Measurements from ENCODE around the gene ZFR2. TPM values are rescaled to one million over a fixed set of nuclear protein-coding genes. Genes with fewer than 3 reads are reported as not detected.
"Not testable (repeated sequence)": the region's sequence is repeated elsewhere in the genome, so short reads cannot be mapped to it uniquely, and the experiment has no call there.

ZFR2 gene
- total and polyA plus RNA-seq, 9 donors = 0.05 to 0.25 (median 0.14) TPM; not detected in 3

DNA sequence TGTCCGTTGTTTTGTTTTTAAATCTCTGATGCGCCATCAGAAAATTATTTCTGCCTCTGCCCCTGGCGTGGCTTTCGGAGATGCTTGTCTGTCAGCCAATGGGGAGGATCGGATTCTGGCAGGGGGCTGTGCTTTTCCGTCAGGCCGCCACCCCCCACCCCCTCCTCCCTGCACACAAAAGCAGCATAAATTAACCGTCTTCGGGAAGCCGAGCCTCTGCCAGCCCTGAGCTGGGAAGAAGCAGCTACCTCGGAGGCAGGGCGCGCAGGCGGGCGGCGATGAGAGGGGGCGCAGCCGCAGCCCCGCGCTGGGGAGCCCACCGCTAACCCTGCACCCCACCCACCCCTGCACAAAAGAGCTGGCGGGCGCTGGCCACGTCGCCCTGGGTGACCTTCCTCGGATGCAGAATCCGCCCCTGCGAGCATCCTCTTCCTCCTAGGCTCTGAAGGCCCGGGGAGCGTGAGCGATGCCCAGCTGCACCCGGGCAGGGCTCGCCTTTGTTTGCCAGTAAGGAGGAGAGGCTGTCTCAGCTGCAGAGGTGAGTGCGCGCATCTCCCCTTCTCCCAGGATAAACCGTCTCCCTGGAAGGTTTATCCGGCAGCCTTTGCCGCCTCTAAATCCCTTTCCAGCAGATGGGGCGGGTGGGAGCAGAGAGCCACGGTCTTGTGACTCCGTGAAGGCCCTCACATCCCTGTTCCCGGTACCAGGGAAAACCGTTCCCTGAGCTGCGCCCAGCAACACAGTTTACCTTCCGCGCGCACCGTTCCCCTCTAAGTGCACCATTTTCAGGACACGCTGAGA is 11.8 kb upstream of the ZFR2 start, which contains the start of gene ATCAY:
ATCAY (plus strand) TSS at position 215 of the 801 bp plus-strand sequence. CDS start 5,083 bp downstream, outside the sequence.
- H3K27ac ChIP-seq = no peak within 1 kb of the TSS
- no peaks in the 10 kb centered on the region for H3K27me3 ChIP-seq
- no peaks in the 10 kb centered on the region for H3K36me3 ChIP-seq
- no peak within 1 kb of the TSS for H3K4me3 ChIP-seq
- no peaks in the 10 kb centered on the region for H3K9me3 ChIP-seq
- 1% methylated on average over 41 to 49 of the region's 49 CpGs for WGBS, 3 donors
- no peaks in the 10 kb centered on the region for H3K4me1 ChIP-seq (ENCODE audit: insufficient read depth)
- intact Hi-C loops (cut with DNase I) = no loop called here
- no peak for DNase-seq
- TF ChIP-seq EP300 (IDR thresholded peaks at IDR 0.05) (no peak), POLR2A (IDR thresholded peaks at IDR 0.05) (no peak)
- TF ChIP-seq, protein P1, sequence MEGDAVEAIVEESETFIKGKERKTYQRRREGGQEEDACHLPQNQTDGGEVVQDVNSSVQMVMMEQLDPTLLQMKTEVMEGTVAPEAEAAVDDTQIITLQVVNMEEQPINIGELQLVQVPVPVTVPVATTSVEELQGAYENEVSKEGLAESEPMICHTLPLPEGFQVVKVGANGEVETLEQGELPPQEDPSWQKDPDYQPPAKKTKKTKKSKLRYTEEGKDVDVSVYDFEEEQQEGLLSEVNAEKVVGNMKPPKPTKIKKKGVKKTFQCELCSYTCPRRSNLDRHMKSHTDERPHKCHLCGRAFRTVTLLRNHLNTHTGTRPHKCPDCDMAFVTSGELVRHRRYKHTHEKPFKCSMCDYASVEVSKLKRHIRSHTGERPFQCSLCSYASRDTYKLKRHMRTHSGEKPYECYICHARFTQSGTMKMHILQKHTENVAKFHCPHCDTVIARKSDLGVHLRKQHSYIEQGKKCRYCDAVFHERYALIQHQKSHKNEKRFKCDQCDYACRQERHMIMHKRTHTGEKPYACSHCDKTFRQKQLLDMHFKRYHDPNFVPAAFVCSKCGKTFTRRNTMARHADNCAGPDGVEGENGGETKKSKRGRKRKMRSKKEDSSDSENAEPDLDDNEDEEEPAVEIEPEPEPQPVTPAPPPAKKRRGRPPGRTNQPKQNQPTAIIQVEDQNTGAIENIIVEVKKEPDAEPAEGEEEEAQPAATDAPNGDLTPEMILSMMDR (IDR thresholded peaks at IDR 0.05) = no peak

DNA sequence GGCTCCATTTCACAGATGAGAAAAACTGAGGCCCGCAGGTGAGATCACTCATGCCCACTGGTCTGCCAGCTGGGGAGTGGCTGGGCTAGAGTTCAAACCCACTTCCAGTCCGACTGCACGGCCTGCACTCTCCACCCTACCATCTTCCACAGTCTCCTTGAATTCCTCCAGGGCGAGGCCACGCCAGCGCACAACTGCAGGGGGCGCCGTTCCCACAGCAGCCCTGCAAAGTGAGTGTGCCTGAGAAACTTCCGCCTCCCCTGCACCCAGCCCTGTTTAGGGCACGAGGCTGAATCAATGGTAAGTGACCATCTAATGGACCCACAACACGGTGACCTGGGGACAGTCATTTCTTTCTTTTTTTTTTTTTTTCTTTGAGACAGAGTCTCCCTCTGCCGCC is 10.8 kb upstream of the ZFR2 start:
- Histone ChIP-seq H3K4me3 (no peak overlapping the region), H3K27me3 (no peaks in the 10 kb centered on the region), H3K4me1 (ENCODE audit: insufficient read depth) (no peaks in the 10 kb centered on the region), H3K9me3 (no peaks in the 10 kb centered on the region), H3K27ac (no peak overlapping the region), H3K36me3 (no peaks in the 10 kb centered on the region)
- intact Hi-C loops (cut with DNase I) = no loop called here
- no peak for DNase-seq
- WGBS, 3 donors = 51 to 60% (median 56%) methylated on average over 12 of the region's 12 CpGs
- no peak for TF ChIP-seq POLR2A (IDR thresholded peaks at IDR 0.05)

DNA sequence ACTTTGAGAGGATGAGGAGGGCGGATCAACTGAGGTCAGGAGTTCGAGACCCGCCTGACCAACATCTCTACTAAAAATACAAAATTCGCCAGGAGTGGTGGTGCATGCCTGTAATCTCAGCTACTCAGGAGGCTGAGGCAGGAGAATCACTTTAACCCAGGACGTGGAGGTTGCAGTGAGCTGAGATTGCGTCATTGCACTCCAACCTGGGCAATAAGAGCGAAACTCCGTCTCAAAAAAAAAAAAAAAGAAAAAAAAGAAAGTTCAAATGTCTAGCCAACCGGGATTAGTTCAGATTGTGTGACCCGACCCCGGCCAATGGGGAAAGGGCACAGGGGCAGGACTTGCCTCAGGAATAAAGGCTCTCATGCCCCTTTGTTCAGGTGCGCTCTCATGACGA is 5.9 kb upstream of the ZFR2 start:
- 74 to 77% (median 76%) methylated on average over 13 of the region's 13 CpGs for WGBS, 3 donors
- not testable (repeated sequence) for H3K4me3 ChIP-seq; H3K9me3 ChIP-seq; DNase-seq; H3K27ac ChIP-seq; H3K27me3 ChIP-seq; H3K4me1 ChIP-seq (ENCODE audit: insufficient read depth); H3K36me3 ChIP-seq
- intact Hi-C loops (cut with DNase I) = loop anchor here in 1 of 4 donors (5.0 kb wide), 1 partner anchor 1303 kb away; no protein-coding TSS in a partner anchor

DNA sequence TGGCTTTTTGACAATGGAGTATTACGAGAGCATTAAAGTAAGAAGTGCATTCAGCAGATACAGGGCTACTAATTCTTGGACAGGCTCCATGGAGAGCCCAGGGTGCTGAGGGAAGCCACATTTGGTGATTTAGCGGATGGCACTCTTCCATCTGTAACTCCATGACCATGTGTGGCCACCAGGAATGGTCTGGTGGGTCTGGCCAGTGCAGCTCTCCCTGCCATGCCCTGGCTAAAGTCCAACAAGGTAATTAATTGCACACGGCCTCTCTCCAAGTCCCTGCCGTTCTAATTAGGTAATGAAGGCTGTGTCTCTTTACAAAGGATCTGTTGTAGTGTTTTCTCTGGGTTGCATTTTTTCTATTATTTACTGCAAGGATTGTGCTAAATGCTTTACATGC is 4.3 kb upstream of the ZFR2 start:
- Histone ChIP-seq H3K9me3 (peaks cover 0 to 10% of the 10 kb centered on the region in 2 donors), H3K4me1 (ENCODE audit: insufficient read depth) (no peaks in the 10 kb centered on the region), H3K4me3 (no peak overlapping the region), H3K27me3 (no peaks in the 10 kb centered on the region), H3K36me3 (no peaks in the 10 kb centered on the region), H3K27ac (no peak overlapping the region)
- intact Hi-C loops (cut with DNase I) = loop anchor here in 1 of 4 donors (5.0 kb wide), 1 partner anchor 1304 kb away; no protein-coding TSS in a partner anchor
- TF ChIP-seq POLR2A (IDR thresholded peaks at IDR 0.05) (no peak), EP300 (IDR thresholded peaks at IDR 0.05) (no peak)
- TF ChIP-seq, protein P1 (IDR thresholded peaks at IDR 0.05) = no peak
- 37 to 45% (median 45%) methylated on average over 4 of the region's 4 CpGs for WGBS, 3 donors
- DNase-seq = no peak

DNA sequence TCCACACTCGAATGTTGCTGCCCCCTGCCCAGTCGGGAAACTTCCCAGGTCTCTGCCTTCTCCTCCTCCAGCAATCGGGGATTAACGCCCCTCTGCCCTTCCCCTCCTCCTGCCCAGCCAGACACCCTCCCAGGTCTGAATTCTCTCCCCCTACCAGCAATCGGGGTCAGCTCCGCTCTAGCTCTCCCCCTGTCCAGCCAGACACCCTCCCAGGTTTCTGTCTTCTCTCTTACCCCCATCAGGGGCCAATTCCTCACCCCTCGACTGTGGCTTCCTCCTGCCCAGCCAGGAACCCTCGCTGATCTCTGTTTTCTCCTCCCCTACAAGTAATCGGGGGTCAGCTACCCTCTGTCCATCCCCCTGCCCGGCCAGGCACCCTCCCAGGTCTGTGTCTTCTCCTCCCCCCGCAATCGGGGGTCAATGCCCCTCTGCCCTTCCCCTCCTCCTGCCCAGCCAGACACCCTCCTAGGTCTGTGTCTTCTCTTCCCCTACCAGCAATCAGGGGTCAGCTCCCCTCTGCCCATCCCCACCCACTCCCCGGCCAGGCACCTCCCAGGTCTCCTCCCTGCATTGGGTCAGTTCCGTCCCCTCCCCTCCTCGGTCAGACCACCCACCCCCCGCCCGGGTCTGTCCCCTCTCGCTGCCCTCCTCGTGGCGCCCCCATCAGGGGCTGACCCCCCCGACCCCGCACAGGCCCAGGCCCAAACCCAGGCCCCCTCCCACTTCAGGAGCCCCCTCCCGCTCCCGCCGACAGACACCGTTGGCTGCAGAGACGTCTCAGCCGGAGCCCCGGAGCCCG is 668 bp downstream of the ZFR2 start:
- DNase-seq = no peak
- 12 to 18% (median 17%) methylated on average over 22 to 30 of the region's 30 CpGs for WGBS, 3 donors
- no peaks in the 10 kb centered on the region for H3K36me3 ChIP-seq
- H3K4me1 ChIP-seq (ENCODE audit: insufficient read depth) = no peaks in the 10 kb centered on the region
- H3K9me3 ChIP-seq = peaks cover 0 to 10% of the 10 kb centered on the region in 2 donors
- H3K27me3 ChIP-seq = no peaks in the 10 kb centered on the region
- TF ChIP-seq POLR2A (IDR thresholded peaks at IDR 0.05) (no peak), EP300 (IDR thresholded peaks at IDR 0.05) (no peak)
- TF ChIP-seq, protein P1 (IDR thresholded peaks at IDR 0.05) = no peak
- no peak overlapping the region for H3K4me3 ChIP-seq
- no peak overlapping the region for H3K27ac ChIP-seq
- intact Hi-C loops (cut with DNase I) = no loop called here
